HG02588 (cell line): ENCODE results near the gene THBD.

ENCODE experiments used
- ATAC-seq: cut with Tn5 transposase; IDR thresholded peaks from one replicate; pipeline ENCODE4 v1.9.1; 2021; ENCODE audit warnings: mild to moderate bottlenecking, moderate library complexity; ENCODE audit not compliant: unreplicated experiment

Gene THBD

DNA sequence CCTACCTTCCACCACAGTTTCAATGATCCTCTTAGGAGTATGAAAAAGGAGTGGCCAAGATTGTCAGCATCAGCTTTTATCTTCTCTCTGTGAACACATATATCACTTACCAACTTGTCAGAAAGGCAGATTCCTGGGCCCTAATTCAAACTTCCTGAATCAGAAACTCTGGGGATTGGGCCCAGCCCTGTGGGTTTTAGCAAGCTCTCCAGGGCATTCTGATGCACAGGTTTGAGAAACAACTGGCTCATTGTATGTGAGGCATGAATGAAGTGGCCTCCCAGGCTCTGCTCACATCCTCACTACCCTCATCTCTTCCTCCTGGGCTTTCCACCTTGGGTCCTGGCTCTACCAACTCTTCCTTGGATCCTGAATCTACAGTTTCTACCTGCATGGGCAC lies 13.2 kb upstream of the THBD start:
- no peak for ATAC-seq

DNA sequence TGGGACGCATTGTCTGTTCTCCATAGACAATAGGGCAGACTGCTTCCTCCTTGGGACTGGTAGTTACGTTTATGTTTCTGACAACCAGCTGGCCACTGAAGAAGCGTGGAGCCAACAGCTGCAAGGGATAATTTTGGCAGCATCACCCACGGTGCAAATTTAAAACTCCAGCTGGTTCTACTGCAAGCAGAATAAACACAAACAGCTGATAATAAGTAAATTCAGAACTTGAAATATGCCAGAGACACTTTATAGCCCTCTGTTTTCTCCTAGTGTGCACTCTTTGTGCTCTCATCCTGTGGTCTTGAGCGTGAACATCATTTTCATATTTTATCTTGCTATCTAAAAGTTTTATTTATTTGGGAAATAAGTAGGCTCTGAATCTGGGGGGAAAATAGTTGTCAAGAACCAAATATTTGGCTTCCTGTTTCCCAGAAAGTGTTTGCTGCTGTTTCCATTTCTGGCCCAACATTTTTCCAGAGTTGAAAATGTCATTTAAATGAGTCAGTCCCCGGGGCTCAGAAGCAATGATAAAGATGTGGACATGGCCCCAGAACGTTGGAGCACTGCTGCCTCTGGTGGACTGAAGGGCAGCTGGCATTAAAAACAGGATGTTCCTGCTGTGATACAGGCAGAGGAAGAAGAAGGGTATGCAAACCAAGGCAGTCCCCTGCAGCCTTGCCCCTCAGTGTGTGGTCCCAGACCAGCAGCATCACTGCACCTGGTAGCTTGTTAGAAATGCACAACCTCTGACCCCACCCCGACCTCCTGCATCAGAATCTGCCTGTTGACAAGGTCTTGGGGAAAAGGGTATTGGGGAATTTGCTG lies 12.5 kb upstream of the THBD start:
- no peak for ATAC-seq

DNA sequence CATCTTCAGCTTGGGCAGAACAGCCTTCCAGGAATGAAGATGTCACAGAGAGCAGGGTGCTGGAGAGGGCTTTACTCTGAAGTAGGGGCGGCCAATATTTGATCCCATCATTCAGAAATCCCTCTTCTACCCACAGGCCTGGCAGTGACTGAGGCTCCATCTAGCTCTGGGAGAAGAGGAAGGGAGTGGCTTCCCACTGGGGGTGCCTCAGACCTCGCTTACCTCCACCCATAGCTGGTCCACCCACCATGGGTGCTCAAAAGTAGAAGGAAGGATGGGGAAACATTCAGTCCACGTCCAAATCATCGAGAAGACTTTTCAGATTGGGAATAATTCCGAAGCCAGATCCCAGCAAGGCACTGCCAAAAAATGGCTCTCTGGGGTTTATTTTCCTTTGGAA lies 11.8 kb upstream of the THBD start:
- ATAC-seq = no peak

DNA sequence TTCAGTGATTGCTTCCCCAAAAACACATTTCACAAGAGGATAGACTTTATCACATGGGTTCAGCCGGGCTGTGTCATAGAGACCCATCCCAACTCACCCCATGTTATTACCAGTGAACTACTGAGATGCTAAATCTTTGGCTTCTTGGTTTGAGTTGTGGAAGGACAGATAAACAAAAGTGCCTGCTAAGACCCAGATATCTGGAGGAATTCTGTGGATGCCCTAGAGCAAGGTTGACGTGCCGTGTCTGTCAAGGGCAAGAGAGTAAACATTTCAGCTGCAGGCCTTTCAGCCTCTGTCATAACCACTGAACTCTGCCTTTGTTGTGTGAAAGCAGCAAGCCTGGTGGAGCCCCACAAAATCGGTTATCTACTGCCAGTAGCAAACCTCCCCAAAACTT lies 11.2 kb upstream of the THBD start:
- no peak for ATAC-seq

DNA sequence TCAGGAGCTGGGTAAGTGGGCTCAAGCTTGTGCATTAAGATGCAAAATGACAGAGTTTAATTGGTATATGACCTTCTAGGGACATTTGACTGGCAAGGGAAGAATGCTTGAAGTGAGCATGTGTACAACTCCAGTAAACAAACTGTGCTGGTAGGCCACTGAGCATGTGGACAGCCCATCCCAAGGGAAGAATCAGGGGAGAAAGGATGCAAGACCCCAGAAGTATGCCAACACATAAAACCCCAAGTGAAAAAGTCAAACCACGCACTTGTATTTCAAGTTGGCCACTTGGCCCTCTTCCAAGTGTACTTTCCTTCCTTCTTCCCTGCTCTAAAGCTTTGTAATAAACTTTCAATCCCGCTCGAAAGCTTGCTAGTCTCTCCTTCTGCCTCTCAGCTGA lies 10.4 kb upstream of the THBD start:
- ATAC-seq = no peak

DNA sequence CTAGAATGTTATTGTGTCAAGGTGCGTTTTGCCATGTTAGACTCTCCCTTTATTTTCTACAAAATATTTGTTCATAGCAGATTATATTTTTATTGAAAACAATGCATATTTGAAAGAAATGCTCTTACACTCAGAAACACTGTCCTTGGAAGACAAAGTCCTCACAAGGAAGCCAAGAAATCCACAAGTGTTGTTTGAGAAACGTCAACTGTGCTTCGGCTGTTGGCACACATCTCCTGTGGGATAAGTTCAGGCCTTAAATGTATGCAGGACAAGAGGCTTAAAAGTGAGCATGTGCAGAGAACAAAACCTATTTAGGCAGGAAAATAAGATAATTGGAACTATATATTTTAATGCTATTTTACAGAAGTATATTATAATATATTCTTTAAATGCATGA lies 9.5 kb upstream of the THBD start:
- ATAC-seq = no peak

DNA sequence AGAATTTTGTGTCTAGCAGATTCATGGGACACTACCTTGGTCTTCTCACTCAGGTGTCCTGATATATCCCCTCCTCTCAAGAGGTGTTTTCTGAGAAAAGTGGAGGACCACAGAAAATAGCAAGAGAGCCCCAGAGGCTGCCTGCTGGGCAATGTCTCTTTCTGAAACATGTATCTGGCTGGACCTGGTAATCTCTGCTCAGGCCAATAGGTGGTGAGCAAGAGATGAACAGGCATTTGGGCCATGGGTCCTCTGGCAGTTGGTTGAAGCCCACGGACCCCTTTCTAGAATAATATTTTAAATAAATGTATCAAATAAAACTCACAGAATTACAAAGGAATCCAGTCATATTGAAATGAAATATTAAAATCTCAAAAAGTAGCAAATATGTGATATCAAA lies 8.8 kb upstream of the THBD start:
- ATAC-seq = no peak

DNA sequence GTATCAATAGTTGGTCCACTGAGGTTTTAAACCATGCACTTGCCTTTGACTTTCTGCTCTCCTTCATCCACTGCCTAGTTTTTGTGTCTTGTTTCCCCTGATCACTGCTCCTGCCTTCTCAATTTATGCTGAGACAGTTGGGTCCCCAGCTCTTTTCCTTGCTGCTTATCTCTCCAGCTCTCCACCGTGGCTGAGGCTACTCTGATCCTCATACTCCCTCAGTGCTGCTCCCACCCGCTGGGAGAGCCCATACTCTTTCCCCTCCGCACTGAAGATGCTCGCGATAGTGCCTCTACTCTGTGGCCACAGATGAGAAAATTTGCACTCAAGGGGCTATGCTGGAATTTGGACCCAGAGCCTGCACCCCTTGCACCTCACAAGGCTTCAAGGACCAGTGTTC lies 3.4 kb upstream of the THBD start:
- no peak for ATAC-seq

DNA sequence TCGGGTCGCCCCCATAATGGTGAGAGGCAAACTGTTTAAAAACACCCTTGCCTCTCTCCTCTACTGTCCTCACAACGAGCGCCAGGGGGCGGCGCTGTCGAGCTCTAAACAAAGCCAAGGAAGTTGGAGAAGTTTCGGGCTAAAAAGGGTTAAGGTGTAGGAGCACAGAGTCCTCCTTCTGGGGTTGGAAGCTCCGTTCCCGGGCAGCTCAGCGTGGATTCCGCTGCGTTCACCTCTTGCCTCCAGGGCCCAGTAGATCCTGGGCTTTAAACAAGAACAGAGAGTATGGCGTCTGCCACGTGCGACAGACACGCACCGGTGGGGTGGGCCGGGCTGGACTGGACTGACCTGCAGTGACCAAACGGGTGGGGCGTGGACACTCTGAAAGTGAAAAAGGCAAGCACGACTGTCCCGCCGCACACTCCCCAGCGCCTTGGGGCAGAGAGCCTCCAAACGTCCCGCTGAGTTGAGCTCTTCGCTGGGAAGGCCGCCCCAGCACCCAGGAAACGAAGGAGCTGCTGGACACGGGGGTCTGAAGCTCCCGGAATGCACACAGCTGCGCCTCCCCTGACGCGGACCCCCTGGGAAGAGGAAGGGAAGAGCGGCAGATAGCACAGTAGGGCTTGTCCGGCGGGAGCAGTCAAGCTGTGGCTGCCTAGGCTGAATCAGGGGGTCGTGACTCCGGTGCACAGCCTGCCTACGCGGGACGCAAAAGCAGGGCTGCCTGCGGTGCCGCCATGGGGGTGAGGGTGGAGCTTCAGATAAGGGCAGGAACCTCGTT lies 1.6 kb upstream of the THBD start:
- no peak for ATAC-seq

DNA sequence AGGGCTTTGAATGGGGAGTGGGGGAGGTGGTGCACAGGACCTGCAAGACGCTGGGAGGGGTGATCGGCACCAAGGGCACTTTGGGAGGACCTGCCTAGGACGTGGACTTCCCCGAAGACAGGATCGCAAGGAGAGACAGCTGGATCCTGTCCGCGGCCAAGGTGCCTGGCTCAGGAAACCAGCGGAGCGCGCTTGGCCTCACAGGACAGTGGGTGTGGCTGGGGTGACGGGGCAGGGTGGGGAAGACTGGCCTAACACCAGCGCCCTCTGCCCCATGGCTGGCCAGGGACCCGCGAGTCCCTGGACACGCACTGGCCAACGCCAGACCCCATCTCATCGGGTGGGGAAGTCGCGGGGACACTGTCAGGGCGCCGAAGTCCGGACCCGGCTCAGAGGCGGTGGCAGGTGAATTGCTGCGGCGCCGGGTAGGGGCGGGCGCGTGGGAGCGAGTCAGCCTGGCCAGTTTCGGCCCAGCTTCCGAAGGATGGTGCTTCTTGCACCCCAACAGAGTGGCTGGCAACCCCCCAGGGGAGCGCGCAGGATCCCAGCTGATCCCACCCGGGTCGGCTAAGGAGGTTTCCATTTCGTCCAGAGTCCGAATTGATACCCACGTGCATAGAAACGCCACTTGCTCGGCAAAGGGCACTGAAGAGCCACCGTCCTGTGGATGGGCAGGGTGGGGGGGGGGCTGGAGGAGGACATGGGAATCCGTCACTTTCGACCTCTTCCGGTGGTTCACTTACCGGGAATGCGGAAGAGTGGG lies 785 bp upstream of the THBD start:
- no peak for ATAC-seq

DNA sequence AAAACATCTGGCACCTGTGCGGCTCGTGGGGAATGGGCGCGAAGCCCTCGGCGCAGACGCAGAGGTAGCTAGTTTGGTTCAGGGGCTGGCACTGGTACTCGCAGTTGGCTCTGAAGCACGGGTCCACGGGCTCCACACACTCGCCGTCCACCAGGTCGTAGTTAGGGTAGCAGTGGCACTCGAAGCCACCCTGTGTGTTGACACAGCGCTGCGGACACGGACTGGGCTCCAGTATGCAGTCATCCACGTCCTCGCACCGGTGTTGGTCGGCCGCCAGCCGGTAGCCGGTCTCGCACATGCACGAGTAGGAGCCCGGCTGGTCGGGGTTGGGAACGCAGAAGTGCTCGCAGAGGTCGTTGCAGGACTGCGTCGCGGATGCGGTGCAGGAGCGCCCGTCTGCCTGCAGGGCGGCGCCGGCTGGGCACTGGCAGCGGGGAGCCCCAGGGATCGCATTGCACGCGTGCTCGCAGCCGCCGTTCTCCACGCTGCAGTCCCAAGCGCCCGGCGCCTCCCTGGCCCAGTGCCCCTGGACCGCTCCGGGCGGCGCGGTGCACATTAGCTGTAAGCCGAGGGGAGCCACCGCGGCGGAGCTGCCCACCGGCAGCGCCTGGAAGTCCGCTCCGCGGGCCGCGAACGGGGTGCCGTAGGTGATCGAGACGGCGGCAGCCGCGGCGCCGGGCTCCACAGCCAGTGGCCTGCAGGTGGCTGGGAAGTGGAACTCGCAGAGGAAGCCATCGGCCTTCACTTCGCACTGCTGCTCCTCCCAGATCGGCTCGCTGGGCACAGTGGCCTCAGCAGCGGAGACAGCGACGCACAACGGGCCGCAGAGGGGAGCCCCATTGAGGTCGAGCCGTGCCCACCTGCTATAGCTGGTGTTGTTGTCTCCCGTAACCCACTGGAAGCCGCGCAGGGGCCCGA lies 930 bp downstream of the THBD start:
- no peak for ATAC-seq

DNA sequence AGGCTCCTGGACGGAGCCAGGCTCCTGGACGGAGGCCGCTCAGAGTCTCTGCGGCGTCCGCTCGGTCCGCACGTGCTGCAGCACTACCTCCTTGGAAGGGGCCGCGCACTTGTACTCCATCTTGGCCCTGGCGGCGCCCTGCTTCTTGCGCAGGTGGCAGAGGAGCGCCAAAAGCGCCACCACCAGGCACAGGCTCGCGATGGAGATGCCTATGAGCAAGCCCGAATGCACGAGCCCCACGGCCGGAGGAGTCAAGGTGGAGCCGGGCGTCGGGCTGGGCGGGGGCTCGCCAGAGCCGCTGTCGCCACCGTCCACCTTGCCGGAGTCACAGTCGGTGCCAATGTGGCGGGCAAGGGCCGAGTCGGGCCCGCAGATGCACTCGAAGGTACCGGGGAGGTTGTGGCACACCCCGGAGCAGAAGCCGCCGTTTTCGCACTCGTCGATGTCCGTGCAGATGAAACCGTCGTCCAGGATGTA lies 1.7 kb downstream of the THBD start:
- no peak for ATAC-seq

DNA sequence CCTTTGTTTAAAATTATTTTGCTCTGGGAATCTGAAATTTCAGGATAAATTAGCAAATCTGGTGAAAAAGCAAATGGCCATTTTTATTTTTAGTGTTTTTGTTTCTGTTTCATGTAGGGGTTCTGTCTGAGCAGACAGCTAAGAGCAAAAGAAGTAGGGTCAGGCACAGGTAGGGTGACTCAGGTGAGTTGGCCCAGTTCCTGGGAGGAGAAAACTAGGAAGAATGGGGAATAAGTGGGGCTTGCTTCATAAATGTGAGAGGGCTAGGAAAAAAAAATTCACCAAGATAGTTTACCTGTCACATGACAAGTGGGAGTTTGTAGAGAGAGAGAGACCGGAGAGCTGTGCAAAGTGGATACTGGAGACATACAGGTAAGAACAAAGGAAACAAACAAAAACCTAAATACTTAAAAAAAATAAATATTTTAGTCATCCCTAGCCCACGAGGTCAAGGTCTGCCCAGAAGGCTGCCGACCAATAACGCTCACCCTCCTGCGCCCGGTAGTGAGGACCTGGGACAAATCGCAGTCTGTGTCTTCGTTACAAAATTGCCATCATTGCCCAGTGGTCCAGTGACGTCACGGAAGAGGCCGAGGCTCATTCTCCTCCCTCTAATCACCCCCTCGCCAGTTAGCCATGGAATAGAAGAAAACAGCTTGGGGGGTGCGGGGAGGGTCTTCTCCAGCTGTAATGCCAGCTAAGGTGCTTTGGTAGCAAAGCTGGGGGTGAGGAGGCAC lies 2.3 kb downstream of the THBD start:
- ATAC-seq = no peak

DNA sequence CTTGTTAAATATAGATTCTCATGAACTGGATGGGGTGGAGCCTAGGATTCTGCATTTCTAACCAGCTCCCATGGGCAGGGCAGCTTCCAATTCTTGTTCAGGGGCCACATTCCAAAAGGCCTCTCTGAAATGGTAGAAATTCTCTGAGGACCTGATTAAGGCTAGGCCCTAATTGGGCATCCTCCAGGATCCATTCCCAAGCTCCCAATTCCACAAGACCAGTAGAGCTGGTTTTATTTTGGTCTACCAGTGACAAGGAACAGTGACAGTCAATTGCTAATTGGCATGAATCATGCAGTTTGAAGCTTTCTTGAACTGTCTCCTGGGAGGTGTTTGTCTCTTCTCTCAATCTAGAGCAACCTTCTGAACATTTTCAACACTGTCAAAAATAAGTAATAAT lies 3.0 kb downstream of the THBD start:
- no peak for ATAC-seq

DNA sequence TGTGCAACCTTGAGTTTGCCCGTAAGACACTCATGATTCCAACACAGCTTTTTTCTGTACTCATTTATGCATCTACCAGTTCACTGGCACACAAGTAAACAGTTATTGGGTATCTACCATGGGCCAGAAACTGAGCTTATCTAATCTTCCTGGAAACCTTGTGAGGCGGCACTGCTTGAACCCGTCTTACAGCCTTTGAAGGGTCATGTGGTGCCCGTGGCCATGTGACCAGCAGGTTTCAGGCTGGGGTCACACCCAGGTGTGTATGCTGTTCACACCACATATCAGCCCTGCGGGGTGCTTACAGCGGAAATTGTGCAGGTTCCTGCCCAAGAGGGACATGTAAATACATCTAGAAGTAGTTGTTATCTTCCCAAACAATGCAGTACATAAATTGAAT lies 6.1 kb downstream of the THBD start:
- no peak for ATAC-seq

DNA sequence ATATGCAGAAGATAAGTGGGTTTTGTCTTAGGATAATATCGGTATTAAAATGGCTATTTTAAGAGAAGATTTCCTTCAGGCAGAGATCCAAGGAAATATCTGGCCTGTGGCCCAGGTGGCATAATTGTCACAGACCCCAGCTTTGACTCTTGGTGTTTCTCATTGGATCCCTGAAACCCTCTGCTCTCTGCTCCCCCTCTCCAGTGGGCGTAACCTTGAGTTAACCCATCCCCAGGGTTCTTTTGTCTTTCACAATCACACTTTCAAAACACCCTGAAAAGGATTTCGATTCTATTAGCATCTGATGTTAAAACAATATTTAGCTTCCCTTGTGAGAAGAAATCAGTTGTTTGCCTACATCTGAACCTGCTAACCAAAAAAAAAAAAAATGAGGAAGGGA lies 7.2 kb downstream of the THBD start:
- no peak for ATAC-seq

DNA sequence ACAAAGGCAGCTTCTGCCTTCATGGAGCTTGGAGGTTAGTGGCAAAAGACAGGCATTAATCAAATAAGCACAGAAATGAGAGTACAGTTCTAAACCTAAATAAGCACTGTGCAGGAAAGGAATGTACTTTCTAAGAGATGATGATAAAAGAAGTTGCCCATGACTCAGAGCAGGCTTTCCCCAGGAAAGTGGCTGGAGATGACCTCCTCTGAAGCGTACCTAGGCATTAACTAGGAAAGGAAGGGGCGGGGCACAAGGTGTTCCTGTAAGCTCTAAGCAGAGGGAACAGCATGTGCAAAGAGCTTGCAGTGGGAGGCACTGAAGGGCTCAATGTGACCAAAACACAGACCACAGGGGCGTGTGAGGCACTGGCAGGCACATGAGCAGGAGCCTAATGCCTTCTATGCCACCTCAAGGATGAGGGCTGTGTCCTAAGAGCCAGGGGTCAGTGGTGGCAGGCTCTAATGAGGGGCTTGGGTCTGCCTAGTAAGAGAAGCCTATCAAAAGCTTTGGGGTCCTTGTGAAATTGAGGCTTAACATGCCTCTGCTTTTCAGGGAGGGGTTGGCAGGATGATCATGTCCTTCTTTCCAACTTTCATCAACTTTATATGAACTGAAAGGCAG lies 9.5 kb downstream of the THBD start:
- ATAC-seq = no peak

DNA sequence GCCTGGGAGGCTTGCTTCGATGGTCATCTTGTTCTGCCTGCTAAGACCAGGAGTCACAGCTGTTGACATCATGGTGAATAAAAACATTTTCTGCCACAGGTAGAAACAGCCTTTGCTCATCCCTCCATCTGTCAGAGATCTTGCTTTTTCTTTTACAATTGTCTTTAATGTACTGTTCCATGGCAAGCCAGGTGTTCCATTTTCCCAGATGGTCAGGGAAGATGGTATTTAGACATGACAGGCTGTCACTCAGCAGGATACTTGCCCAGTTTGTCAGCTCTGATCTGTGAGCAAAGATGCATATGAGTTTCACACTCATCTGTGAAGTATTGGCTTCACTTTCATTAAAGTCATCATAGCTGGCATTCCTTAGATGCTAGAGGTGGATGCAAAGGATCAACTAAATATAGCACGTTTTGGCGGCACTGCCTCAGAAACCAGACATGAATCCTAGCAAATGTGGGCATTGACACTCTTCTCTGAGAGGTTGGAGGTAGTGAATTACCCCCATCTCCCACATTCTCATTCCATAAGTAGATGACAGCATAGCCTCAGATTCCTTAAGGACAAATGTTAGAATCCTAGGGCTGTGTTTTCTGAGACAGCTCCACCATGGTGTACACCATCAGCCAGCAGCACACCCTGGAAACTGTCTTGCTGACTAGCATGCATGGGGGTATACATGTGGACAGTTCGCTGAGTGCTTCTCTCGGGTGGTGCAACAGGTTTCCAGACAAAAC lies 10.2 kb downstream of the THBD start:
- ATAC-seq = no peak

DNA sequence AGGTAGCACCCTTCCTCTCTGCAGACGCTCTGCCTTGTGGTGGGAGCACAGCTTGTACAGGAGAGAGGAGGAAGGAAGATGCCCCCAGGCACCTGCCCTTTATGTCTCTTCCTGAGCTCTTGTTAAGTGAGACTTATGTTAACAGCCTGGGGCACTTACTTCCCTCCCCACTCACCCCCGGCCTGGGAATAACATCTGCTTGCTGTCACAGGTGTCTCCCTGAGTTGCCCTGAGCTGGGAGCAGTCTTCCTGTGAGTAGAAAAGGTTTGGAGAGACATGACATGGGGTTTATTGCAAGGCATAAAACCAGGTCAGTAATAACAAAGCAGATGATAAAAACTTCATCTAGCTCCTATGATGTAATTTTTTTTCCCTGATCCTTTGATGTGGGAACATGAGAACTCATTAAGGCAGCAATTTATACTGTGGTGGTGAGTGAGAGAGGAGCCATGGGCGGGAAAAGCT lies 12.4 kb downstream of the THBD start:
- no peak for ATAC-seq
